HUES48 (cell line): Measurements from ENCODE around the gene HOTAIR.

Experiments used
- H3K27ac ChIP-seq: one replicate; pipeline ENCODE4 v1.7.0; 2013; ENCODE audit warnings: low read depth, low read length, inconsistent platforms
- H3K27me3 ChIP-seq: 2 replicates; pipeline ENCODE4 v1.6.1; 2013; ENCODE audit warnings: mild to moderate bottlenecking, low read length; ENCODE audit not compliant: control insufficient read depth, insufficient read depth
- H3K36me3 ChIP-seq: 2 replicates; pipeline ENCODE4 v1.6.1; 2013; ENCODE audit warnings: low read length; ENCODE audit not compliant: control insufficient read depth, insufficient read depth
- H3K4me1 ChIP-seq: 2 replicates; pipeline ENCODE4 v1.6.1; 2013; ENCODE audit warnings: mild to moderate bottlenecking, low read length; ENCODE audit not compliant: control insufficient read depth, insufficient read depth
- H3K4me3 ChIP-seq: 2 replicates; pipeline ENCODE4 v1.5.1; 2013; ENCODE audit warnings: mild to moderate bottlenecking, low read depth, low read length
- H3K9ac ChIP-seq: 2 replicates; pipeline ENCODE4 v1.6.1; 2013; ENCODE audit warnings: mild to moderate bottlenecking, low read depth, low read length, moderate library complexity
- H3K9me3 ChIP-seq: 2 replicates; pipeline ENCODE4 v1.6.1; 2013; ENCODE audit warnings: low read length; ENCODE audit not compliant: control insufficient read depth, insufficient read depth

Gene HOTAIR

DNA sequence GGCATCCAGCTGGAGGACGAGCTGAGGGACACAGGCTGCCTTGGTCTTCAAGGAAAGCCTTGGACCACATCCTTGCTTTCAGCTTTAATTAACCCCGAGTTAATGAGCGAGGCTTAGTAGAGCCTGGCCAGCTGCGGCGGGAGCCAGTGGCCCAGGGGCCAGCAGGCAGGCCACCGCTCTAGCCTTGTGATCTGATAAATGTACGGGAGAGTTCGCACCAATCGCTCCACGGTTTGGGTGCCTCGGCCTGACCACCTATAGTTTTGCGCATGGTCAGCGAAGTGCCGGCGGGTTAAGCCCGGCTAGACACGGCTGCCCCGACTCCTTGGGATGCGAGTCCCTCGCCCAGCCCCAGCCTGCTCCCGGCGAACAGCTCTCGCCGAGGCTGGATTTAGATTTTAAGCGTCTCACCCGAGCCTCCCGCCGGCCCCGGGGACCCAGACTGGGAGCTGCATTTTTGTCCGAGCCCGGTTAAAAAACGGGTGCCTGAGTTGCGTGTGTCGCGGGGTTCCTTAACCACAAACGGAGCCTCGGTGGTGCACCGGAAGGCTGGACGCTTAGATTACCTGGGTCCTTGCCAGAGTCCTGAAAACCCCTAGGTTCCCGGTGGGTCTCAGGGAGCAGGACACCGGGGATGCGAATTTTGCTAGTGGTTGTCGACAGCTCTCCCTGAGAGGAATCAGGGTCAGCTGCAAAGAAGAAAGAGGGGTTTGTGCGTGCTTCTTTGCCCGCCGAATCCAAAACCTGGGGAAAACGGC is 23.0 kb downstream of the HOTAIR start:
- H3K27ac ChIP-seq: no peak overlapping the region
- no peaks in the 10 kb centered on the region for H3K36me3 ChIP-seq
- H3K4me3 ChIP-seq: no peak overlapping the region
- 0 out of 2 replicates have a peak, but pooled peaks cover 3% of the 10 kb centered on the region for H3K9me3 ChIP-seq
- H3K4me1 ChIP-seq: 0 out of 2 replicates have a peak, but pooled peaks cover 5% of the 10 kb centered on the region
- peaks cover 100% of the 10 kb centered on the region for H3K27me3 ChIP-seq
- H3K9ac ChIP-seq: no peak overlapping the region

- Histone ChIP-seq H3K9me3 (0 out of 2 replicates have a peak, but pooled peaks cover 3% of the 10 kb centered on the region), H3K27ac (no peak overlapping the region), H3K36me3 (no peaks in the 10 kb centered on the region), H3K27me3 (peaks cover 100% of the 10 kb centered on the region), H3K4me3 (no peak overlapping the region), H3K9ac (no peak overlapping the region), H3K4me1 (0 out of 2 replicates have a peak, but pooled peaks cover 5% of the 10 kb centered on the region)
These were observed 23.8 kb downstream of the HOTAIR start for GRCh38 chr12:53950789-53951576.

DNA sequence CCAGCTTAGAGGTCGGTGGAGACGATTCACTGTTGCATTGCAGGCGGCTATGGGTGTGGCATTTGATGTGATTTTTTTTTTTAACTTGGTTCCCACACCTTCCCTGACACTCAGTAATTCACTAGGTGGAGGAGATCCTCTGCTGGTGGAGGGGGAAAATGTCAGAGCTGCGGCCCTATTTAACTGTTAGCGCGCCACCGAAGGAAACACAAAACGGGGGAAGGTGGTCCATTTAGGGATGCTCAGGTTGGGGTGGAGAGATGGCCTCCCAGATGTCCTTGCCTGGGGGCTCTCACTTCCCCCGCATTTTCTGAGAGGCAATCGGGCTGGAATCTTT is 24.3 kb downstream of the HOTAIR start:
- peaks cover 100% of the 10 kb centered on the region for H3K27me3 ChIP-seq

DNA sequence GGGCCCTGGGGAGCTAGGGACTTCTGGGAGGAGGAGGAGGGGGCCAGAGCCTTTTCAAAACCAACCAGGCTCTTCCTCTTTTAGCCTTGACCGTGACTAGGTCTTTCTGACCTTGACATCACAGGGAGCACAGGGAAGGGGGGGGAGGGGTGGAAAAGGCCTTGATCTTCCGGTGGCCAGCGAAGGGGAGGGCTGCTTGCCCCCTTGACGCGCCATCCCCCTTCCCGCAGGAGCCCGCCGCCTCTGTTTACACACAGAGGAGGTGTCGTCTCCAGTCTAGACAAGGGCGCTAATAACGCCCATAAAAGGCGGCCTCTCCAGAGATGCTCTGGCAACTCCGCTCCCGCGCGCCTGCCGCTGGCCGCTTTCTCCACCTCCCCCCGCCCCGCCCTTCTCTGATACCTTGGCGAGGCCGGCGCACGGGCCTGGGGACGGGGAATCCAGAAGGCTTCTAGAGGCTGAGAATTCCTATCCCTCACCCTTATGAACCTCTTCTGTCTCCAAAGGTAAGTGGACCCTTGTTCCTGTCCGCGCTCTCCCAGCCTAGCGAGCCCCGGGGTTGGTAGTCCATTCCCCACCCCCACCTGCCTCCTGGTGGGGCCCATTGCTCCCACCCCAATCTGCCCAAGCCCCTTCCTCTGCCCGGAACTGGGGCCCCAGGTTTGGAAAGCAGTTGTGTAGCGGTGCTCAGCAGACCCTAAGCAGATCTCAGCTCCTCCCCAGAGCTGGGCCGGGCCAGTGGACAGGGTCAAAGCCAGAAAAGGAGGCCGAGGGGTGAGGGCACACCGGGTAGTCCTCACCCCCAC is 24.9 kb downstream of the HOTAIR start:
- H3K4me3 ChIP-seq: no peak overlapping the region
- no peak overlapping the region for H3K9ac ChIP-seq
- H3K36me3 ChIP-seq: no peaks in the 10 kb centered on the region
- H3K9me3 ChIP-seq: 0 out of 2 replicates have a peak, but pooled peaks cover 3% of the 10 kb centered on the region
- peaks cover 100% of the 10 kb centered on the region for H3K27me3 ChIP-seq
- H3K4me1 ChIP-seq: 0 out of 2 replicates have a peak, but pooled peaks cover 5% of the 10 kb centered on the region
- no peak overlapping the region for H3K27ac ChIP-seq

More for the DNA sequence above, 24.3 kb downstream of the HOTAIR start:
- Histone ChIP-seq H3K9ac (no peak overlapping the region), H3K4me1 (0 out of 2 replicates have a peak, but pooled peaks cover 5% of the 10 kb centered on the region), H3K9me3 (0 out of 2 replicates have a peak, but pooled peaks cover 3% of the 10 kb centered on the region), H3K27ac (no peak overlapping the region), H3K4me3 (no peak overlapping the region), H3K36me3 (no peaks in the 10 kb centered on the region)

DNA sequence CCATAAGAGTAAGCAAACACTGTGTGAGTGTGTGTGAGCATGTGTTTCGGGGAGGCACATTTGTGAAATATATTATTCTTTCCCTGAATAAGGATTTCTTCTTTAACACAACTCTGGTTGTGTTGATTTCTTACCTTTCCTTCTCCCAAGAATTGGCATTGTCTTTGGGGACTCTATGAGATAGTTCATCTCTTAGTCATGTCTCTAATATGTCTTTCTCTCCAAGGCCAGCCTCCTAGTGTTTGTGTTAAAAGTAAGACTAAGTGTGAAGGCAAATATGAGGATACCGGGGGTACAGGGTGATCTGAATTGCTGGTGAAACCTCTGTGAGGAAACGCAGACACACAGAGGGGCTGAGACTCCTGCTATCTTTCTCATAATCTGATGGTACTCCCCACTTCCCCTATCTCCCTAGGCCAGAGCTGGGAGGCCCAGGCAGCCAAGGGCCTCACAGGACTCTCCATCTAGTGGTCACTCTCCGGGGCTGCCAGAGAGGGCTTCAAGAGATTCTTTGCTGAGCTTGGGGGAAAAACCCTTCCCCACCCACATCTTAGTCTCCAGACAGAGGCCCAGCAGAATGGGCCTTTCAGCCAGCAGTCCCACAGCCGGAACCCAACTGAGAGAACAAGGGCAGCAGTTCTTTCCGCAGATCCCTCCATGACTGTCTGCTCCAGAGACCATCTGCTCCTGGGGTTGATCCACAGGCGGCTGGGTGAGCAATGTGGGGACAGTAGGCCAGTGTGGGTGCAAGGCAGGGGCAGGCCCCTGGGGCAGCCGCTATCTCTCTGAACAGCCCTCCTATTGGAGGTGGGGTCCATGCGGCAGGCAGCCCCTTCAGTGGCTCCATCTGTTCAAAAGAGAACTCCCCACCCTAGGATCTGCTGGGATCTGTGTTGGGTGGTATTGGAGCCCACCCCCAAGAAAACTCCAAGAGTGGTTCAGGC is 25.8 kb downstream of the HOTAIR start:
- Histone ChIP-seq H3K27ac (no peak overlapping the region), H3K36me3 (no peaks in the 10 kb centered on the region), H3K4me1 (0 out of 2 replicates have a peak, but pooled peaks cover 5% of the 10 kb centered on the region), H3K27me3 (peaks cover 100% of the 10 kb centered on the region), H3K9ac (no peak overlapping the region), H3K9me3 (no peaks in the 10 kb centered on the region), H3K4me3 (no peak overlapping the region)

DNA sequence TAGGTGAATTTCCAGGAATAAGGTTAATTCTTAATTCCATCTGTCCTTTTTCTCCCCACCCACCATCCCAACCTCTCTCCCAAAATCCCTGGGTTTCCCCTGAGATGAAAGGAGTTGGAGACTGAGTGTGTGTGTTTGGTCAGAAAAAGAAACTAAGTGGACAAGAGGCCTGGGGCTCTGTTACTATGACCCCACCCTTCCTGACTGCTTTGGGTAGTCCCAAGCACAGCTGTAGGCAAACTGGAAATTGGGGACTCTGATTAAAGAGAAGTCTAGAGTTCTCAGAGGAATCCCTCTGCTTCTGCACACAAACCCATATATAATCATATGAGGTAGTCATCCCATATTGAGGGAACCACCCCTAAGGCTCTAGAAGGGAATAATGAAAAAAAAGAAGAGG is 27.0 kb downstream of the HOTAIR start:
- H3K9me3 ChIP-seq: no peaks in the 10 kb centered on the region
- H3K36me3 ChIP-seq: no peaks in the 10 kb centered on the region
- H3K27me3 ChIP-seq: peaks cover 100% of the 10 kb centered on the region
- H3K4me1 ChIP-seq: 0 out of 2 replicates have a peak, but pooled peaks cover 5% of the 10 kb centered on the region
- no peak overlapping the region for H3K27ac ChIP-seq
- no peak overlapping the region for H3K9ac ChIP-seq
- H3K4me3 ChIP-seq: no peak overlapping the region

GRCh38 chr12:53944907-53945847 is 29.6 kb downstream of the HOTAIR start:
- no peak overlapping the region for H3K4me3 ChIP-seq
- H3K36me3 ChIP-seq: no peaks in the 10 kb centered on the region
- H3K27ac ChIP-seq: no peak overlapping the region
- H3K9ac ChIP-seq: no peak overlapping the region
- H3K9me3 ChIP-seq: no peaks in the 10 kb centered on the region
- peaks cover 100% of the 10 kb centered on the region for H3K27me3 ChIP-seq
- H3K4me1 ChIP-seq: 0 out of 2 replicates have a peak, but pooled peaks cover 1% of the 10 kb centered on the region

DNA sequence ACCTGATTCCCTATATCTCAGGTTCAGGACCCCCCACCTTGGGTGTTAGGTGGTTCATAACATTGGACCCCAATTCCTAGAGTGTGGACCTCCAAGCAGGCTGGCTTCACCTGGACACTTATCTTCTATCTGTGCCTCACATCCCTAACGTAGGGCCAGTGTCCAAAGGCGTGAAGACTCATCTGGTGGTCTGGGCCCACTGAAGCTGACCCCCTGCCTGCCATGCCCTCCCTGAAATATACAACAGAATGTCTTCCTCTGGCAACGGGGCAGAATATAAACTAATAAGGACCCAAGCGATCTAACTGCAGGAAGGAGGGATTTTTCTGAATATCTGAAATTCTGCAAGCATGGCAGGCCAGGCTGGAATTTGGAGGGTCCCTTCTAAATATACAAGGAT is 30.5 kb downstream of the HOTAIR start:
- Histone ChIP-seq H3K36me3 (no peaks in the 10 kb centered on the region), H3K27ac (no peak overlapping the region), H3K9ac (no peak overlapping the region), H3K27me3 (peaks cover 100% of the 10 kb centered on the region), H3K9me3 (no peaks in the 10 kb centered on the region), H3K4me3 (no peak overlapping the region), H3K4me1 (no peaks in the 10 kb centered on the region)

GRCh38 chr12:53942467-53942997 is 32.2 kb downstream of the HOTAIR start:
- Histone ChIP-seq H3K36me3 (no peaks in the 10 kb centered on the region), H3K4me3 (no peak overlapping the region), H3K27me3 (peaks cover 99% of the 10 kb centered on the region), H3K9ac (no peak overlapping the region), H3K27ac (no peak overlapping the region), H3K9me3 (no peaks in the 10 kb centered on the region), H3K4me1 (no peaks in the 10 kb centered on the region)
